HG02642 (cell line): ENCODE measurements around the gene FAM81A.

ENCODE experiments used
- ATAC-seq: cut with Tn5 transposase; IDR thresholded peaks from one replicate; pipeline ENCODE4 v1.9.1; 2021; ENCODE audit warnings: mild to moderate bottlenecking; ENCODE audit not compliant: unreplicated experiment, poor library complexity

The FAM81A gene

DNA sequence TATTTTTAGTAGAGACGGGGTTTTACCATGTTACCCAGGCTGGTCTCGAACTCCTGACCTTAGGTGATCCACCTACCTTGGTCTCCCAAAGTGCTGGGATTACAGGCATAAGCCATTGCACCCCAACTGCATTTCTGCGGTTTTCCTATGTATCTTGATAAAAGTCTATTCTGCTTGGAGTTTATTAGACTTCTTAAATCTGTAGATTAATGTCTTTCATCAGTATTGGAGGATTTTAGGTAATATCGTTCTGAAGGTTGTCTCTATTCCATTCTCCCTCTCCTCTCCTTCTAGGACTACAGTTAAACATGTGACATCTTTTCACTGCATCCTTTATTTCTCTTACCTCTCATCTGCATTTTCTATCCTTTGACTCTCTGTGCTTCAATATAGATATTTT, 127.3 kb downstream of the FAM81A start:
- ATAC-seq: no peak

DNA sequence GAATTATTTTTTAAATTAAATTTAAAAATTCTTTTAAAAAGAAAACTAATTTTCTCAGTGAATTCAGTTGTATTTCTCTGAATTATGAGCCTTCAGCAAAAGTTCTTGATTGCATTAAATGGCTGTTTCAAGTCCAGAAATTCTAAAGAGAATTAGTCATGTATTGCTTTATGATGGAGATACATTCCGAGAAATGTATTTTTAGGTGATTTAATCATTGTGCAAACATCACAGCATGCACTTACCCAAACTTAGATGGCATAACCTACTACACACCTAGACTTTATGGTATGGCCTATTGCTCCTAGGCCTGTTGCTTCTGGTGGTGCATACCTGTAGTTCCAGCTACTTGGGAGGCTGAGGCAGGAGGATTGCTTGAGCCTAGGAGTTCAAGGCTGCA, 129.3 kb downstream of the FAM81A start:
- ATAC-seq: no peak

DNA sequence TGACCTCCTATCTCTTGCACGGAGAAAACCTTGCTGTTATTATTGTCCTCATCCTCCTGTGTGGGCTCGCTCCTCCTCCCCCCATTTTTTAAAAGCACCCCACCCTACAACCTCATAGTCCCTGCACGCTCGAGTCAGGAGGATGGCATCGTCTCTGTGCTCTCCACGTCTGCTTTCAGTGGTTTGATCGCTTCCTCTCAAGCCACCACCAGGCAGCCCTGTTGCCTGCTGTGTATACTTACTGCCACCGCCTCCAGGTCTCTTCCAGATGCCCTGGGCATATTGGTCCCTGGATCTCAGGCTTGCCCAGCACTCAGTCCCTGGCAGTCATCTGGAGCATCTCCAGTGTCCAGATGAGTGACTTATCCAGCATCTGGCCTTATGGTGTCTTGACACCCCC, 131.5 kb downstream of the FAM81A start:
- ATAC-seq: no peak

DNA sequence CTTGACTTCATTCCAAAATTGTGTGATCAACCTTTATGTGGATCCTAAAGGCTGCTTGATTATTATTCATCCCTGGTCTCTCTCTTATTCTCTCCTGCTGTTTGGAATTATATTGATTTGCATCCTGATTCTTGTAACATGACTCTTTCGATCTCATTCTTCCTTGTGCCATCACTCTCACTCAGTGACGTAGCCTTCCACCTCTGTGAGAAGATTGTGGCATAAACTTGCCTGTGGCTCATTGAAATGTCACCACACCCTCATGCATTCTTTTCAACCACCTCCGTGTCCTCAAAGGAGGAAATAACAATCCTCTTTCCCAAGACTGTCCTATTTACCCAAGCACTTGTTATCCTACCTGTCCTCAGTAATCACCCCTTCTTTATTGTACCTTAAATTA, 132.3 kb downstream of the FAM81A start:
- no peak for ATAC-seq

DNA sequence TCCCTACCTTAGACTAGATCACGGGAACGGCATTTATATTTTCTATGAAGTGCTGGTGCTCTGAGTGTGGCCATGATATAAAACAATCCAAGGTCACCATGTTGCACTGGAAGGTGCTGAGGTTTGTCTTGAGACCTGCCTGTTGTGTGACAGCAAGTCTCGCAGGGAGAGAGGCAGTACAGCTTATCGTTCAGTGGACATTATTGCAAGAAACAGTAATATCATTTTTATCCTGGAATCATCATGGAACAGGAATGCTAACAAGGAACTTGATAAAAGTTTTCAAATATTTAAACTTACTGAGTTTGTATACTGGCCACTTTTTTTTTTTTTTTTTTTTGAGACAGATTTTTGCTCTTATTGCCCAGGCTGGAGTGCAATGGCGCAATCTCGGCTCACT, 133.6 kb downstream of the FAM81A start:
- no peak for ATAC-seq
